Activated T-cell treated with anti-CD3 and anti-CD28 coated beads for 48 hours (primary cell): Measurements from ENCODE around the gene DMPK.
"Not testable (repeated sequence)": the region's sequence is repeated elsewhere in the genome, so short reads cannot be mapped to it uniquely, and the experiment has no call there.

Experiments
- DNase-seq: peaks from one replicate; pipeline ENCODE4 v3.0.0-alpha.2; 2020; ENCODE audit warnings: low read depth

DMPK gene

GRCh38 chr19:45814851-45815480 lies 32.7 kb upstream of the DMPK start, which contains the start of gene RSPH6A:
Gene RSPH6A (minus strand): TSS chr19:45815308. CDS start chr19:45815176, 132 bp downstream.
- DNase-seq = no peak

- DNase-seq = no peak
Measured at GRCh38 chr19:45814166-45814780, 32.0 kb upstream of the DMPK start.

GRCh38 chr19:45812297-45812696 lies 30.0 kb upstream of the DMPK start:
- DNase-seq = no peak

- DNase-seq = no peak
Measured at GRCh38 chr19:45809643-45810159, 27.4 kb upstream of the DMPK start.

GRCh38 chr19:45805719-45806118 lies 23.4 kb upstream of the DMPK start:
- no peak for DNase-seq

GRCh38 chr19:45804959-45805230 lies 22.6 kb upstream of the DMPK start:
- DNase-seq = no peak

- DNase-seq = no peak
Measured at GRCh38 chr19:45804140-45804958, 22.1 kb upstream of the DMPK start.

GRCh38 chr19:45801603-45802175 lies 19.4 kb upstream of the DMPK start:
- no peak for DNase-seq

GRCh38 chr19:45800070-45800553 lies 17.8 kb upstream of the DMPK start:
- no peak for DNase-seq

GRCh38 chr19:45799541-45799940 lies 17.3 kb upstream of the DMPK start:
- DNase-seq = not testable (repeated sequence)

GRCh38 chr19:45798995-45799517 lies 16.8 kb upstream of the DMPK start:
- DNase-seq = peak; percentile 42

GRCh38 chr19:45794627-45795026 lies 12.3 kb upstream of the DMPK start:
- no peak for DNase-seq

- no peak for DNase-seq
Measured at GRCh38 chr19:45793876-45794275, 11.6 kb upstream of the DMPK start.

- DNase-seq = no peak
Measured at GRCh38 chr19:45793178-45793564, 10.9 kb upstream of the DMPK start.

GRCh38 chr19:45792470-45793177 lies 10.3 kb upstream of the DMPK start, which contains the start of gene DMWD:
Gene DMWD (minus strand): TSS chr19:45792845. CDS start chr19:45792756, 89 bp downstream.
- peak; percentile 99 for DNase-seq

- no peak for DNase-seq
Measured at GRCh38 chr19:45791744-45792469, 9.6 kb upstream of the DMPK start.

- DNase-seq = no peak
Measured at GRCh38 chr19:45790942-45791341, 8.7 kb upstream of the DMPK start.

GRCh38 chr19:45789035-45789786 lies 6.9 kb upstream of the DMPK start:
- no peak for DNase-seq

GRCh38 chr19:45786533-45786894 lies 4.2 kb upstream of the DMPK start:
- no peak for DNase-seq
